ENCODE results near the gene FSTL5.

FSTL5 gene

GRCh38 chr4:161704653-161705052 is 459.1 kb downstream of the FSTL5 start:
- H2BK120ac ChIP-seq (ENCODE audit: low read depth, low read length), result no peak overlapping the region
- no peak overlapping the region for H3K4me3 ChIP-seq (ENCODE audit: low read length in 2 of 2)
- no peak overlapping the region for H3K4ac ChIP-seq (ENCODE audit: low read length)
- no peaks in the 10 kb centered on the region for H3K27me3 ChIP-seq (ENCODE audit: control insufficient read depth in 3 of 3, insufficient read depth in 3 of 3, low read depth in 1 of 3, low read length in 3 of 3)
- no peak overlapping the region for H2AFZ ChIP-seq (ENCODE audit: low read length)
- WGBS, 2 donors (ENCODE audit: extremely low coverage in 2 of 2, insufficient read length in 2 of 2, insufficient replicate concordance in 1 of 2), result no CpG with 5 or more reads among the region's 3 CpGs
- H3K4me2 ChIP-seq (ENCODE audit: insufficient read depth, low read length, poor library complexity, severe bottlenecking), result no peak overlapping the region
- H3K9me3 ChIP-seq (replicated peaks in 1 of 2; ENCODE audit: control insufficient read depth in 2 of 2, insufficient read depth in 1 of 2, low read depth in 1 of 2, low read length in 2 of 2), result no peaks in the 10 kb centered on the region
- no peak overlapping the region for H2BK12ac ChIP-seq (ENCODE audit: low read length)
- no peaks in the 10 kb centered on the region for H3K79me1 ChIP-seq (ENCODE audit: low read depth, low read length)
- H3K14ac ChIP-seq (ENCODE audit: low read length), result no peak overlapping the region
- no peak overlapping the region for H2BK5ac ChIP-seq (ENCODE audit: low read length)
- no peak overlapping the region for H3K27ac ChIP-seq (replicated peaks; ENCODE audit: low read length)
- H3K36me3 ChIP-seq (replicated peaks in 1 of 2; ENCODE audit: control insufficient read depth in 2 of 2, insufficient read depth in 2 of 2, low read length in 2 of 2), result no peaks in the 10 kb centered on the region
- no peak overlapping the region for H2BK15ac ChIP-seq (ENCODE audit: low read length)
- no peaks in the 10 kb centered on the region for H3K4me1 ChIP-seq (ENCODE audit: control insufficient read depth in 2 of 2, insufficient read depth in 1 of 2, low read depth in 1 of 2, low read length in 2 of 2)
- no peak overlapping the region for H4K91ac ChIP-seq (ENCODE audit: low read depth, low read length, poor library complexity)
- H2AK5ac ChIP-seq (ENCODE audit: low read depth, low read length), result no peak overlapping the region
- no peak overlapping the region for H3K9ac ChIP-seq (ENCODE audit: low read depth, low read length, poor library complexity)
- no peak for DNase-seq (ENCODE audit: low spot score)
- no peak overlapping the region for H3K18ac ChIP-seq (ENCODE audit: low read length)
- H3K23ac ChIP-seq (ENCODE audit: low read depth, low read length, poor library complexity), result no peak overlapping the region
- no peak overlapping the region for H4K8ac ChIP-seq (ENCODE audit: low read depth, low read length)

- Histone ChIP-seq H3K27me3 (ENCODE audit: control insufficient read depth in 3 of 3, insufficient read depth in 3 of 3, low read depth in 1 of 3, low read length in 3 of 3) (no peaks in the 10 kb centered on the region), H3K14ac (ENCODE audit: low read length) (no peak overlapping the region), H3K4me1 (ENCODE audit: control insufficient read depth in 2 of 2, insufficient read depth in 1 of 2, low read depth in 1 of 2, low read length in 2 of 2) (no peaks in the 10 kb centered on the region), H2BK5ac (ENCODE audit: low read length) (no peak overlapping the region), H2AFZ (ENCODE audit: low read length) (no peak overlapping the region), H2BK15ac (ENCODE audit: low read length) (no peak overlapping the region), H3K9me3 (replicated peaks in 1 of 2; ENCODE audit: control insufficient read depth in 2 of 2, insufficient read depth in 1 of 2, low read depth in 1 of 2, low read length in 2 of 2) (no peaks in the 10 kb centered on the region), H2AK5ac (ENCODE audit: low read depth, low read length) (no peak overlapping the region), H4K91ac (ENCODE audit: low read depth, low read length, poor library complexity) (no peak overlapping the region), H3K79me1 (ENCODE audit: low read depth, low read length) (no peaks in the 10 kb centered on the region), H3K9ac (ENCODE audit: low read depth, low read length, poor library complexity) (no peak overlapping the region), H4K8ac (ENCODE audit: low read depth, low read length) (no peak overlapping the region), H3K36me3 (replicated peaks in 1 of 2; ENCODE audit: control insufficient read depth in 2 of 2, insufficient read depth in 2 of 2, low read length in 2 of 2) (no peaks in the 10 kb centered on the region), H2BK12ac (ENCODE audit: low read length) (no peak overlapping the region), H3K4me3 (ENCODE audit: low read length in 2 of 2) (no peak overlapping the region), H3K18ac (ENCODE audit: low read length) (no peak overlapping the region), H3K27ac (replicated peaks; ENCODE audit: low read length) (no peak overlapping the region), H3K23ac (ENCODE audit: low read depth, low read length, poor library complexity) (no peak overlapping the region), H3K4me2 (ENCODE audit: insufficient read depth, low read length, poor library complexity, severe bottlenecking) (no peak overlapping the region), H3K4ac (ENCODE audit: low read length) (no peak overlapping the region), H2BK120ac (ENCODE audit: low read depth, low read length) (no peak overlapping the region)
- DNase-seq (ENCODE audit: low spot score), result no peak
- no CpG with 5 or more reads among the region's 4 CpGs for WGBS, 2 donors (ENCODE audit: extremely low coverage in 2 of 2, insufficient read length in 2 of 2, insufficient replicate concordance in 1 of 2)
Measured at GRCh38 chr4:161704040-161704439, 459.8 kb downstream of the FSTL5 start.

- no CpG with 5 or more reads among the region's 4 CpGs for WGBS, 2 donors (ENCODE audit: extremely low coverage in 2 of 2, insufficient read length in 2 of 2, insufficient replicate concordance in 1 of 2)
- no peak overlapping the region for H2AFZ ChIP-seq (ENCODE audit: low read length)
- H3K36me3 ChIP-seq (replicated peaks in 1 of 2; ENCODE audit: control insufficient read depth in 2 of 2, insufficient read depth in 2 of 2, low read length in 2 of 2), result no peaks in the 10 kb centered on the region
- no peak overlapping the region for H3K27ac ChIP-seq (replicated peaks; ENCODE audit: low read length)
- no peak overlapping the region for H3K23ac ChIP-seq (ENCODE audit: low read depth, low read length, poor library complexity)
- no peak overlapping the region for H3K4ac ChIP-seq (ENCODE audit: low read length)
- H3K14ac ChIP-seq (ENCODE audit: low read length), result no peak overlapping the region
- no peak overlapping the region for H3K9ac ChIP-seq (ENCODE audit: low read depth, low read length, poor library complexity)
- no peak overlapping the region for H2BK5ac ChIP-seq (ENCODE audit: low read length)
- no peak overlapping the region for H3K18ac ChIP-seq (ENCODE audit: low read length)
- H3K9me3 ChIP-seq (replicated peaks in 1 of 2; ENCODE audit: control insufficient read depth in 2 of 2, insufficient read depth in 1 of 2, low read depth in 1 of 2, low read length in 2 of 2), result no peaks in the 10 kb centered on the region
- H2AK5ac ChIP-seq (ENCODE audit: low read depth, low read length), result no peak overlapping the region
- DNase-seq (ENCODE audit: low spot score), result no peak
- H3K27me3 ChIP-seq (ENCODE audit: control insufficient read depth in 3 of 3, insufficient read depth in 3 of 3, low read depth in 1 of 3, low read length in 3 of 3), result no peaks in the 10 kb centered on the region
- no peak overlapping the region for H3K4me3 ChIP-seq (ENCODE audit: low read length in 2 of 2)
- H4K8ac ChIP-seq (ENCODE audit: low read depth, low read length), result no peak overlapping the region
- H2BK120ac ChIP-seq (ENCODE audit: low read depth, low read length), result no peak overlapping the region
- no peak overlapping the region for H2BK15ac ChIP-seq (ENCODE audit: low read length)
- H2BK12ac ChIP-seq (ENCODE audit: low read length), result no peak overlapping the region
- no peaks in the 10 kb centered on the region for H3K4me1 ChIP-seq (ENCODE audit: control insufficient read depth in 2 of 2, insufficient read depth in 1 of 2, low read depth in 1 of 2, low read length in 2 of 2)
- no peak overlapping the region for H4K91ac ChIP-seq (ENCODE audit: low read depth, low read length, poor library complexity)
- H3K4me2 ChIP-seq (ENCODE audit: insufficient read depth, low read length, poor library complexity, severe bottlenecking), result no peak overlapping the region
- no peaks in the 10 kb centered on the region for H3K79me1 ChIP-seq (ENCODE audit: low read depth, low read length)
Measured at GRCh38 chr4:161702287-161702686, 461.5 kb downstream of the FSTL5 start.

- H3K27me3 ChIP-seq (ENCODE audit: control insufficient read depth in 3 of 3, insufficient read depth in 3 of 3, low read depth in 1 of 3, low read length in 3 of 3), result no peaks in the 10 kb centered on the region
- no CpG with 5 or more reads among the region's 1 CpG for WGBS, 2 donors (ENCODE audit: extremely low coverage in 2 of 2, insufficient read length in 2 of 2, insufficient replicate concordance in 1 of 2)
- no peaks in the 10 kb centered on the region for H3K9me3 ChIP-seq (replicated peaks in 1 of 2; ENCODE audit: control insufficient read depth in 2 of 2, insufficient read depth in 1 of 2, low read depth in 1 of 2, low read length in 2 of 2)
- H4K8ac ChIP-seq (ENCODE audit: low read depth, low read length), result no peak overlapping the region
- H2BK5ac ChIP-seq (ENCODE audit: low read length), result no peak overlapping the region
- no peak overlapping the region for H2BK12ac ChIP-seq (ENCODE audit: low read length)
- no peak overlapping the region for H3K23ac ChIP-seq (ENCODE audit: low read depth, low read length, poor library complexity)
- H4K91ac ChIP-seq (ENCODE audit: low read depth, low read length, poor library complexity), result no peak overlapping the region
- H3K18ac ChIP-seq (ENCODE audit: low read length), result no peak overlapping the region
- no peaks in the 10 kb centered on the region for H3K4me1 ChIP-seq (ENCODE audit: control insufficient read depth in 2 of 2, insufficient read depth in 1 of 2, low read depth in 1 of 2, low read length in 2 of 2)
- no peak overlapping the region for H3K27ac ChIP-seq (replicated peaks; ENCODE audit: low read length)
- H3K9ac ChIP-seq (ENCODE audit: low read depth, low read length, poor library complexity), result no peak overlapping the region
- H2AK5ac ChIP-seq (ENCODE audit: low read depth, low read length), result no peak overlapping the region
- H2BK15ac ChIP-seq (ENCODE audit: low read length), result no peak overlapping the region
- H3K14ac ChIP-seq (ENCODE audit: low read length), result no peak overlapping the region
- H3K4me3 ChIP-seq (ENCODE audit: low read length in 2 of 2), result no peak overlapping the region
- no peaks in the 10 kb centered on the region for H3K79me1 ChIP-seq (ENCODE audit: low read depth, low read length)
- no peaks in the 10 kb centered on the region for H3K36me3 ChIP-seq (replicated peaks in 1 of 2; ENCODE audit: control insufficient read depth in 2 of 2, insufficient read depth in 2 of 2, low read length in 2 of 2)
- H3K4ac ChIP-seq (ENCODE audit: low read length), result no peak overlapping the region
- no peak overlapping the region for H2AFZ ChIP-seq (ENCODE audit: low read length)
- no peak overlapping the region for H3K4me2 ChIP-seq (ENCODE audit: insufficient read depth, low read length, poor library complexity, severe bottlenecking)
- H2BK120ac ChIP-seq (ENCODE audit: low read depth, low read length), result no peak overlapping the region
- no peak for DNase-seq (ENCODE audit: low spot score)
Measured at GRCh38 chr4:161696944-161697343, 466.9 kb downstream of the FSTL5 start.

Measured in neuronal stem cell (in vitro differentiated cells).